NCI-H1048 (cell line): ENCODE results near the gene MYOZ1.

Source experiments
- DNase-seq: peaks from one replicate; lab custom pipeline; 2025; lab: John Stamatoyannopoulos, UW

MYOZ1 gene

DNA sequence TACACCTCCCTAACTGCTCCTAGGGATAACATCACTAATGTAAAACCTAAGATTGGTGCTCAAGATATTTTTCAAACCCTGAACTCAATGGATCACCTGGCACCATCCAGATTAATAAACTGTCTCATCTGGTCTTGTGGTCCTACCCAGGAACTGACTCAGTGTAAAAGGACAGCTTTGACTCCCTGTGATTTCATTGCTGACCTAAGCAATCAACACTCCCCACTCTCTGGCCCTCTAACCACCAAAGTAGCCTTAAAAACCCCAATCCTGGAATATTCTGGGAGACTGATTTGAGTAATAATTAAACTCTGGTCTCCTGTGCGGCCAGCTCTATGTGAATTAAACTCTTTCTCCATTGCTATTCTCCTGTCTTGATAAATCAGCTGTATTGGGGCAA is 43.9 kb downstream of the MYOZ1 start:
- DNase-seq = no peak

DNA sequence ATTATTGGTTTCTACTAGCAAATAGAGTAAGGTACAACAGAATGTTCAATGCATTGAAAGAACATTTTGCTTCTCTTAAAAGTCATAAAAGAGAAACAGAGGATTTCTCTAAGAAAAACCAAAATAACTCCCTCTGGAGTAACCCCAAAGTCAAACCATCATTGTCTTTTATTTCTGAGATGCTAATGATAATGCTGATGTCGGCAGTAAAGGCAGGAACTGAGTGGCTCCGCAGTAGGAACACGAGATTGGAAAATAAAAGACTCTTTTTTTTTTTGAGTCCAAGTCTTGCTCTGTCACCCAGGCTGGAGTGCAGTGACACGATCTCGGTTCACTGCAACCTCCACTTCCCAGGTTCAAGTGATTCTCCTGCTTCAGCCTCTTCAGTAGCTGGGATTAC is 47.5 kb downstream of the MYOZ1 start:
- no peak for DNase-seq

DNA sequence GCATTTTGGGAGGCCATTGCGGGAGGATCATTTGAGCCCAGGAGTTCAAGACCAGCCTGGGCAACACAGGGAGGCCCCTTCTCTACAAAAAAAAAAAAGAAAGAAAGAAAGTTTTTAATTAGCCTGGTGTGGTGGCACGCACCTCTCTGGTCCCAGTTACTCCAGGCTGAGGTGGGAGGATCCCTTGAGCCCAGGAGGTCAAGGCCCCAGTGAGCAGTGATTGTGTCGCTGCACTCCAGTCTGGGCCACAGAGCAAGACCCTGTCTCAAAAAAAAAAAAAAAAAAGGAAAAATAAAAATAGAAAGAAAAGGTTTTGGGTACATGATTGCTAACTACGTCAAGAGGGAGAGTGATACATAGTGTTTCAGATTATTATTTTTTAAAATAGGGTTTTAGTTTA is 48.2 kb downstream of the MYOZ1 start:
- DNase-seq = no peak

DNA sequence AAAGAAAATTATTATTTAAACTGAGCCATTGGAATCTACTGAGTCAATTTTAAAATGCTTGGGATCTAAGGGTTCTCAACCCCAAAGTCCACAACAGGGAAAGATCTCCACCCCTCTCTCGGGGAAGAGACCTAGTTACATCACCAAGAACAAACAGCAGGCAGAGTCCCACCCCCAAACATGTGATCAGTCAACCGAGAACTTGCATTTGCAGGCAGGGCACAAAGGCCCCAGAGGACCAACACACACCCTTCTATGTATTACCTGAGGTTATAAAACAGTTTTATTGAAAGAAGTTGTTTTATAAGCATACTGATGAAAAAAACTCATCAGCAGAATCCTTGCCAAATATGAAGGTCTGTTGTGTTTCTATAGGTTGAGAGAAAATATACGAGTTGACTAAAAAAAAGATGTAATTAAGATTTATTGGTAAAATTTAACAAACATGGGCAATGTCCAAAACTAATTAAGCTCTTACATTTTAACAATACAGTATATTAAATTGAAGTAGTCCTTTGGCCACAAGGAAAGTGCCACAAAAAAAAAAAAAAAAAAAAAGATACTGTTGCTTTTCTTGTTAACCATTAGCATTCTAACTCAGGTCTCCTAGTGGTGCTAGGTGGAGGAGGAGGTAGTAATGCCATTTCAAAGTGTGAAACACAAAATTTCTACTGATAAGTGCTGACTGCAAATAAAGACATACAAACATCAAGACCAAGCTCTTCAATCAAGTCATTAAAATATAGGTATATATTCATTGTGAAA is 49.2 kb downstream of the MYOZ1 start:
- no peak for DNase-seq

DNA sequence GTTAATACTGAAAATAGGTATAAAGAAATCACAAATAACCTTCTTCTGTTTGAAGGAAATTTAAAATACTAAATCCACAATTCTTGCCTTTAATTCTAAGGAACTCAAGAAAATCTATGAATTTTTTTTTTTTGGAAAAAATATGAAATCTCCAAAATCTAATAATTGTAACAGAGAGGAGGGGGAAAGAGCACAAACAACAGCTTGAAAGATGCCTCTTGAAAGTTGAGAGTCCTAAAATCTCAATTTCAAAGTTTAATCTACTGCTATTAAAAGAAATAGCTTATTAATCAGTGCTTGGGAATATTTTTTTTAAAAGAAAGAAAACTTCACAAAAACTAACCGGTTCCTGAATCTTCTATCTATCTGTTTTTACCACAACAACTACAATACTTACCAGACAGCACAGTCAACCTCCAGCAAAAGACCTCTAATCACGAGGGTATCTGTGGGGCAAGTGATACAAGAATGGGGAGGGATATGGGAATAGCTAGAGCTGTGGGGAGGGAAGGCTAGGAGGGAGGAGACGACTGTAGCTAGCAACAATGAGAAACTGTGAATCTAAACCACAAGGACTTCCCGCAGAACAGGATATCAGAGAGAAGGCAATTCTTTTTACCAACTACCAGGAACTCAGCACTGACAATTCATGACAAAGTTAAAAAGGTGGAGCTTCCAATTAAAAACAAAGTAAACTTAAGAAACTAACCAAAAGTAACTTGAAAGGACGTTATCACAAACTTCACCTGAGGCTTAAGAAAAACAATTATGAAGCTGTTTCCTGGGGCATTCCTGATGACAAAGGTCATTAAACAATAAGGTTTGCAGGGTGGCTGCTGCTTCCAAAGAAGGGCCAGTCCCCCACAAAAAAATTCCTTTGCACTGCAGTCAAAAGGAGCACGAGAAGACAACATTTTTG is 50.1 kb downstream of the MYOZ1 start, which contains the start of gene USP54:
USP54 (minus strand) TSS at position 462 of the 919 bp plus-strand sequence. CDS start 15,684 bp downstream, outside the sequence.
- DNase-seq = no peak

DNA sequence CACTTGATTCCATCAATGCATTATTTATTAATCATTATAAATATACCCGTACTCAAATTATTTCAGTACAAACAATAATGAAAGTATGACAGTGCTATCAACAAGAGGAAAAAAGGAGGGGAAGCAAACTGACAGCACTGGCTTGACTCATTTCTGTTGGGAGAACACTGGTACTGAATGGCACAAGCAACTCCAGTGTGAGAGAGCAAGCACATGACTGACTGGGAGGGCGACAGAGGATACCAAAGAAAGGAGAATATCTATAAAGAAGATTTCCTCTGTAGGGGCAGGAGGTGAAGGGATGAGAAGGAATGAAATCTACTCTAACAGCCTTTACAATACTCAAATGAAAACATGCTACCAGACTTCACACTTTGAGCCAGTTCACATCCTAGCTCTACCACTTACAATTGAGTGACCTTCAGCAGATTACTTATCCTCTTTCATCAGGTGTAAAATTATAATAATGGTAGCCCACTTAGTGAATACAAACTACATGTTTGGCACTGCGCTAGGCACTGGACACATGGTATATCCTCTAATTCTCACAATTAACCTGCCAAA is 51.6 kb downstream of the MYOZ1 start:
- DNase-seq = no peak

DNA sequence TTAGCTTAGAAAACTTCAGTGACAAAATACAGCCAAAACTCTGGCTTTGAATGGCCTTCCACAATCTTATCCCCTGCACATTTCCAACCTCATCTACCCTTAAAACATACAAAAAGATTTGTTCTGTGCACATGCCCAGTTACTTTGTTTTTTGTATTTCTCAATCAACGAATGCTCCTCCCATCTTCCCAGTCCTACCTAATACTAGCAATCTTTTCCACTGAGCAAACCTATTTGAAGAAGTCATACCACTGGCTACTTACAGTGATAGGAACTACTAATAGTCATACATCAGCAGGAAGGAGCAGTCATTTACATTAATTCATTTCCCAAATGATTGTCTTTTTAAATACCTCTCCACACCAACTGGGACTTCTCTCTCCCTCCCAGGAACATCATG is 52.6 kb downstream of the MYOZ1 start:
- DNase-seq = no peak

DNA sequence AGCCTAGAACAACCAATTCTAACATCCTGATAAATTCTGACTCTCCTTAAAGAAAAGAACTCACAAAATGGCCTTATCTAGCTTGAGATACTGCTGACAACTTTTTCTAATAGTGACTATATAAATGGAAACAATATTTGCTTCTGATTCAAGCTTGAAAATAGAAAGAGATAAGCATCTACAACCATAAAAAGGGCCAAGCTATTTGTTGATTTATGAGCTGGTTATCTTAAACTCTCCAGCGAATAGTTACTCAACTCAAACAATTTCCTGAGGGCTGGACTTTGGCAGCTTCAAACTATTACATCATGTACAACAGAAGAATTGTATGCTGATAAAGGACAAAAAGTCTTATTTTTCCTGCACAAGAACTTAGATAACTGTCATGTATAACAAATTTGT is 54.7 kb downstream of the MYOZ1 start:
- DNase-seq = no peak

DNA sequence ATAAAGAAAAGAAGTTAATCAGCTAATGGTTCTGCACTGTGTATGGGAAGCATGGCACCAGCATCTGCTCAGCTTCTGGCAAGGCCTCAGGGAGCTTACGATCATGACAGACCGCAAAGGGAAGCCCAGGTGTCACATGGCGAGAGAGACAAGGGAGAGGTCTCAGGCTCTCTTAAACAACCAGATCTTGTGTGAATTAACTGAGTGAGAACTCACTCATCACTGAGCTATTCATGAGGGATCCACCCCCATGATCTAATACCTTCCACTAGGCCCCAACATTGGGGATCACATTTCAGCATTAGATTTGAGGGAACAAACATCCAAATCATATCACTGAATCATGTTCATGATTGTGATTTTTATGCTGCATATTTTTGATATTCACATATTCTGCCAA is 55.9 kb downstream of the MYOZ1 start:
- DNase-seq = no peak

DNA sequence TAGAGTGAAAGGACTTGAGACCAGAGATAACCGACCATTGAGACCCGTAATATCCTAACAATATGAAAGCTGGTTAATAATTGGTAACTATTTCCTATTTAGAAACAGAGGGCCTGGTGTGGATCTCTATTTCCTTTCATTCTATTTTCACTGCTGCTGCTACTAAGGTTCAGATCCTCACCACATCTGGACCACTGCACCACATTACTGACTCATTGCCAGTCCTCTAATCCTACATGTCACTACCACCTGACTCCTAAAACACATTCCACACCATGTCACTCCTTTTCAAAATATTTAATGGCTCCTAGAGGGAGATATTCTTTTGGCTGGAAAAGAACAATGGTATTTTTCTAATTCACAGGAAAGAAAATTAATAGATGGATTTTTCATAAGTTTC is 56.5 kb downstream of the MYOZ1 start:
- DNase-seq = no peak

DNA sequence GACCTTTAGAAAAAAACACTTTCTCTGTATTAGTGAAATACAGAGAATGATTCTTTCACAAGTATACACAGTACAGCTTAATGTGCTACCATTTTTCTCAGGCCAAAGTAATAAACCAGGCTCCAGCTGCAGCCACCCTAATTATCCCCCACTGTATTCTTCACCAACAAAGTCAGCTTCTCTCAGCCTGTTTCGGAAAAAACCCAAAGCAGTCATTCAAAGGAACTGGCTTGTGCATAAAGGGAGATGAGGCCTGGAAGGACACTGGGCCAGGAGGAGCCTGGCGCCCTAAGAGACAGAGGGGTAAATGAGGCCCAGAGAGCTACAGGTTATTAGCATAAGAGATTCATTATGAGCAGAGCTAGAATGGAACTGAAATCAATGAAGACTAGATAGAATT is 59.4 kb downstream of the MYOZ1 start:
- DNase-seq = no peak
